ENCODE measurements around the gene RPS24.

Gene RPS24

GRCh38 chr10:78025685-78026364 is 7.8 kb upstream of the RPS24 start:
- 100% methylated on average over 7 of the region's 8 CpGs for WGBS (ENCODE audit: insufficient coverage)
- POLR2A ChIA-PET = no interaction called here
- H3K9me3 ChIP-seq (ENCODE audit: control extremely low read depth in 1 of 5, control insufficient read depth in 4 of 5, insufficient read depth in 2 of 5, low read depth in 1 of 5, low read length in 4 of 5) = no peaks in the 10 kb centered on the region
- H3K27ac ChIP-seq (ENCODE audit: insufficient read depth in 1 of 2, low read depth in 1 of 2, low read length in 2 of 2, poor library complexity in 1 of 2, severe bottlenecking in 2 of 2) = no peak overlapping the region
- DNase-seq = no peak
- H3K4me3 ChIP-seq (ENCODE audit: control insufficient read depth in 1 of 7, extremely low read depth in 1 of 7, insufficient read depth in 4 of 7, low read depth in 2 of 7, low read length in 6 of 7) = no peak overlapping the region
- CTCF ChIA-PET = no interaction called here
- peaks cover 18 to 54% (median 40%) of the 10 kb centered on the region in 4 experiments for H3K36me3 ChIP-seq (ENCODE audit: control insufficient read depth in 4 of 4, insufficient read depth in 4 of 4, low read length in 3 of 4)
- H3K27me3 ChIP-seq (replicated peaks in 2 of 5; ENCODE audit: control insufficient read depth in 4 of 5, insufficient read depth in 5 of 5, low read length in 4 of 5) = no peaks in the 10 kb centered on the region
- H3K4me1 ChIP-seq (ENCODE audit: control extremely low read depth in 1 of 4, control insufficient read depth in 4 of 4, insufficient read depth in 4 of 4, low read length in 3 of 4) = peaks cover 2 to 20% (median 7%) of the 10 kb centered on the region in 4 experiments

DNA sequence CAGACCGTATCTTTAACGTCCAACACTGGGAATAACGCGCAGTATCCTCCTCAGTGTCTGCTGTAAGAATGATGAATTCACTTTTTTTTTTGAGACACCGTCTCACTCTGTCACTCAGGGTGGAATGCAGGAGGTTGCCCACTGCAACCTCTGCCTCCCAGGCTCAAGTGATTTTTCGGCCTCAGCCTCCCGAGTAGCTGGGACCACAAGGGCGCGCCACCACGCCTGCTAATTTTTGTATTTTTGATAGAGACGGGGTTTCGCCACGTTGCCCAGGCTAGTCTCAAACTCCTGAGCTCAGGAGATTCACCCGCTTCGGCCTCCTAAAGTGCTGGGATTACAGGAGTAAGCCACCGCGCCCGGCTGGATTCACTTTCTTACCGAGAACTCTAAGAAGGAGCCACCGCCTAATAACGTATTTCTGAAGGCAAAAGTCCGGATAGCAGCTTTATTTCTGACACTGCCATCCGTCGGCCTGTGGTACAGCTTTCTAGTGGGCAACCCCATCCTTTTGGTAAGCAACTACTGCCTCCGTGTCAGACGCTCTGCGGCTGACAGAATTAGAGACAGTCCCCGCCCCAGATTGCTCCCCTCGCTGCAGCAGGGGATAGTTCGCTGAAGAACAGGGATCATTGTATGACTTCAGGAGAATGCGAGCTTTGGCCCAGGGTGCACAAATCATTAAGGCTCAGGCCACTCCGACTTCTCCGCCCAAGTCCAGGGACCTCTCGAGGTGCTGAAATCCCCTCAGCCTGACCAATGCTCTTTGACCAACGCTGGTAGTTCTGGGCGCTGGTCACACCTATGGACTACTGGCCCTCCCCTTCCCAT is 5.0 kb upstream of the RPS24 start:
- CTCF ChIA-PET = interaction anchor here (0.6 to 2.0 kb wide), 2 partner anchors 12 kb away, joined by 3 to 7 read pairs; no protein-coding TSS in a partner anchor
- 51% methylated on average over 34 of the region's 36 CpGs for WGBS (ENCODE audit: insufficient coverage)

DNA sequence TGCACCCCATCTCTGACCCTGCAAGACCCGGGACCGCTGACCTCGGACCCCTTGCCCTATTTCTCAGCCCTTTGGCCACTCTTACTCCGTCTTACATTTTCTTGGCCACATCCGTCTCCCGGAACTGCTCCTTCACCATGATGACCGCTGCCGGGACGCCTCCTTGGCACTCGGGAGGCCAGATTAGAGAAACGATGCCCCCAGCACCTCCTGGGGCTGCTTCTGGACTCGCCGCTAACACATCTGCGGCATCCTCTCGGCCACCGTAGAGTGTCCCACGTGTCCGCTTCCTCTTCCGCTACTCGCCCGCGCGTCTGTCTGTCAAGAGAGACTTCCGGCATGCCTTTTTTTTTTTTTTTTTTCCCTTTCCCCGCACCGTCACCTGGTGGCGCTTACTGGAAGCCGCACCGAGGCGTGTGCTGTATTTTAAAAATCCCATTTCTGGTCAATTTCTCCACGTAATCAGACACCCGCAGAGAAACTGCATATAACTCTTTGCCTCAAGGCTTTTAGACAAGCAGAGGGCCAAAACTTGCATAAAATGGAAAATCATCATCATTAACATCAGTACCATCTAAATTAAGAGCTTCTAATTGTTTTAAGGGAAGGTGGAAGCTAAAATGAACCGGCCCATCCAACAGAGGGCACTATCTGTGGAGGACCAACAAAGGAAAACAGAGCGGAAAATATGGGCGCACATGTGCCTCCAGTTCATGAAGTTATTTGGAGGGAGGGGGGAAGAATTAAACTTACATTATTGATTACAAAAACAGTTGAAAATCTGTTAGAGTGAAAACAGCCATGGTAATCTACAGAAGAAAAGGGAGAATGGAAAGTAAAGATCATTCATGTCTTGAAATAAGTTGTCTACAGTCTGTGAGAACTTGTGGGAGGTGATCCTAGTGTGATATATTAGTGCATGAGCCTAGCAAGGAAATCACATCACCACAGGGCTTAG is 4.1 kb upstream of the RPS24 start, which contains the start of gene POLR3A:
Gene POLR3A (minus strand): TSS at position 247 of the 958 bp plus-strand sequence. CDS start 108 bp downstream, at position 139.
- Histone ChIP-seq H3K4me3 (ENCODE audit: control insufficient read depth in 1 of 7, extremely low read depth in 1 of 7, insufficient read depth in 4 of 7, low read depth in 2 of 7, low read length in 6 of 7) (peak within 1 kb of the TSS; percentile 81 to 99 (median 89)), H3K36me3 (ENCODE audit: control insufficient read depth in 4 of 4, insufficient read depth in 4 of 4, low read length in 3 of 4) (peaks cover 5 to 25% (median 14%) of the 10 kb centered on the region in 4 experiments), H3K4me1 (ENCODE audit: control extremely low read depth in 1 of 4, control insufficient read depth in 4 of 4, insufficient read depth in 4 of 4, low read length in 3 of 4) (peaks cover 6 to 26% (median 9%) of the 10 kb centered on the region in 4 experiments), H3K27ac (ENCODE audit: insufficient read depth in 1 of 2, low read depth in 1 of 2, low read length in 2 of 2, poor library complexity in 1 of 2, severe bottlenecking in 2 of 2) (peak within 1 kb of the TSS; percentile 58 to 86), H3K9me3 (ENCODE audit: control extremely low read depth in 1 of 5, control insufficient read depth in 4 of 5, insufficient read depth in 2 of 5, low read depth in 1 of 5, low read length in 4 of 5) (no peaks in the 10 kb centered on the region), H3K27me3 (replicated peaks in 2 of 5; ENCODE audit: control insufficient read depth in 4 of 5, insufficient read depth in 5 of 5, low read length in 4 of 5) (no peaks in the 10 kb centered on the region)
- CTCF ChIA-PET = interaction anchor here (0.6 to 2.0 kb wide), 2 partner anchors 11 to 183 kb away, joined by 3 to 7 read pairs; no protein-coding TSS in a partner anchor
- 0% methylated on average over 32 of the region's 35 CpGs for WGBS (ENCODE audit: insufficient coverage)
- DNase-seq = peak; percentile 97 to 98 (median 98)
- POLR2A ChIA-PET = no interaction called here

More for the DNA sequence above, 5.0 kb upstream of the RPS24 start:
- H3K9me3 ChIP-seq (ENCODE audit: control extremely low read depth in 1 of 5, control insufficient read depth in 4 of 5, insufficient read depth in 2 of 5, low read depth in 1 of 5, low read length in 4 of 5) = no peaks in the 10 kb centered on the region
- peak overlapping the region; percentile 81 to 99 (median 89) for H3K4me3 ChIP-seq (ENCODE audit: control insufficient read depth in 1 of 7, extremely low read depth in 1 of 7, insufficient read depth in 4 of 7, low read depth in 2 of 7, low read length in 6 of 7)
- POLR2A ChIA-PET = no interaction called here
- H3K27ac ChIP-seq (ENCODE audit: insufficient read depth in 1 of 2, low read depth in 1 of 2, low read length in 2 of 2, poor library complexity in 1 of 2, severe bottlenecking in 2 of 2) = peak overlapping the region; percentile 58 to 86
- H3K4me1 ChIP-seq (ENCODE audit: control extremely low read depth in 1 of 4, control insufficient read depth in 4 of 4, insufficient read depth in 4 of 4, low read length in 3 of 4) = peaks cover 2 to 20% (median 8%) of the 10 kb centered on the region in 4 experiments
- peak in 2 of 3 donors; percentile 48 to 59 for DNase-seq
- peaks cover 5 to 33% (median 22%) of the 10 kb centered on the region in 4 experiments for H3K36me3 ChIP-seq (ENCODE audit: control insufficient read depth in 4 of 4, insufficient read depth in 4 of 4, low read length in 3 of 4)
- H3K27me3 ChIP-seq (replicated peaks in 2 of 5; ENCODE audit: control insufficient read depth in 4 of 5, insufficient read depth in 5 of 5, low read length in 4 of 5) = no peaks in the 10 kb centered on the region

- DNase-seq = no peak
- peak overlapping the region; percentile 54 to 55 for H3K27ac ChIP-seq (ENCODE audit: insufficient read depth in 1 of 2, low read depth in 1 of 2, low read length in 2 of 2, poor library complexity in 1 of 2, severe bottlenecking in 2 of 2)
- WGBS (ENCODE audit: insufficient coverage) = 8% methylated on average over 2 of the region's 4 CpGs
- peaks cover 16 to 37% (median 30%) of the 10 kb centered on the region in 4 experiments for H3K36me3 ChIP-seq (ENCODE audit: control insufficient read depth in 4 of 4, insufficient read depth in 4 of 4, low read length in 3 of 4)
- POLR2A ChIA-PET = no interaction called here
- peak overlapping the region in 6 of 7 experiments; percentile 72 to 100 (median 94) for H3K4me3 ChIP-seq (ENCODE audit: control insufficient read depth in 1 of 7, extremely low read depth in 1 of 7, insufficient read depth in 4 of 7, low read depth in 2 of 7, low read length in 6 of 7)
- no peaks in the 10 kb centered on the region for H3K9me3 ChIP-seq (ENCODE audit: control extremely low read depth in 1 of 5, control insufficient read depth in 4 of 5, insufficient read depth in 2 of 5, low read depth in 1 of 5, low read length in 4 of 5)
- peaks cover 13 to 52% (median 29%) of the 10 kb centered on the region in 4 experiments for H3K4me1 ChIP-seq (ENCODE audit: control extremely low read depth in 1 of 4, control insufficient read depth in 4 of 4, insufficient read depth in 4 of 4, low read length in 3 of 4)
- H3K27me3 ChIP-seq (replicated peaks in 2 of 5; ENCODE audit: control insufficient read depth in 4 of 5, insufficient read depth in 5 of 5, low read length in 4 of 5) = no peaks in the 10 kb centered on the region
- CTCF ChIA-PET = no interaction called here
Observed at GRCh38 chr10:78033387-78033636, 351 bp upstream of the RPS24 start.

- ChIA-PET POLR2A (no interaction called here), CTCF (interaction anchor here (1.9 to 2.7 kb wide), 2 partner anchors 10 to 12 kb away, joined by 4 to 23 read pairs; no protein-coding TSS in a partner anchor)
- Histone ChIP-seq H3K27me3 (replicated peaks in 2 of 5; ENCODE audit: control insufficient read depth in 4 of 5, insufficient read depth in 5 of 5, low read length in 4 of 5) (no peaks in the 10 kb centered on the region), H3K27ac (ENCODE audit: insufficient read depth in 1 of 2, low read depth in 1 of 2, low read length in 2 of 2, poor library complexity in 1 of 2, severe bottlenecking in 2 of 2) (peak overlapping the region; percentile 46 to 84), H3K4me3 (ENCODE audit: control insufficient read depth in 1 of 7, extremely low read depth in 1 of 7, insufficient read depth in 4 of 7, low read depth in 2 of 7, low read length in 6 of 7) (peak overlapping the region in 6 of 7 experiments; percentile 72 to 100 (median 94)), H3K9me3 (ENCODE audit: control extremely low read depth in 1 of 5, control insufficient read depth in 4 of 5, insufficient read depth in 2 of 5, low read depth in 1 of 5, low read length in 4 of 5) (no peaks in the 10 kb centered on the region), H3K4me1 (ENCODE audit: control extremely low read depth in 1 of 4, control insufficient read depth in 4 of 4, insufficient read depth in 4 of 4, low read length in 3 of 4) (peaks cover 11 to 37% (median 26%) of the 10 kb centered on the region in 4 experiments), H3K36me3 (ENCODE audit: control insufficient read depth in 4 of 4, insufficient read depth in 4 of 4, low read length in 3 of 4) (peaks cover 24 to 54% (median 46%) of the 10 kb centered on the region in 4 experiments)
- WGBS (ENCODE audit: insufficient coverage) = 90% methylated on average over 1 of the region's 5 CpGs
- DNase-seq = no peak
Observed at GRCh38 chr10:78035025-78035424, 1.4 kb downstream of the RPS24 start.

DNA sequence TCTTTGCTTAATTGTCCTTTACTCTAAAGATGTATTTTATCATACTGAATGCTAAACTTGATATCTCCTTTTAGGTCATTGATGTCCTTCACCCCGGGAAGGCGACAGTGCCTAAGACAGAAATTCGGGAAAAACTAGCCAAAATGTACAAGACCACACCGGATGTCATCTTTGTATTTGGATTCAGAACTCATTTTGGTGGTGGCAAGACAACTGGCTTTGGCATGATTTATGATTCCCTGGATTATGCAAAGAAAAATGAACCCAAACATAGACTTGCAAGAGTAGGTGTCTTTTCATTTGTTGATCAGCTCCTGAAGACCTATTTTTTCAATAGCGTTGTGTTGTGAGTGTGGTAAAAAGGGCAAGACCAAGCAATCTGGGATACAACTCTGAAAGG is 1.8 kb downstream of the RPS24 start:
- no peak for DNase-seq
- Histone ChIP-seq H3K27me3 (replicated peaks in 2 of 5; ENCODE audit: control insufficient read depth in 4 of 5, insufficient read depth in 5 of 5, low read length in 4 of 5) (no peaks in the 10 kb centered on the region), H3K4me3 (ENCODE audit: control insufficient read depth in 1 of 7, extremely low read depth in 1 of 7, insufficient read depth in 4 of 7, low read depth in 2 of 7, low read length in 6 of 7) (peak overlapping the region in 5 of 7 experiments; percentile 72 to 100 (median 95)), H3K4me1 (ENCODE audit: control extremely low read depth in 1 of 4, control insufficient read depth in 4 of 4, insufficient read depth in 4 of 4, low read length in 3 of 4) (peaks cover 11 to 35% (median 24%) of the 10 kb centered on the region in 4 experiments), H3K27ac (ENCODE audit: insufficient read depth in 1 of 2, low read depth in 1 of 2, low read length in 2 of 2, poor library complexity in 1 of 2, severe bottlenecking in 2 of 2) (peak overlapping the region in 1 of 2 experiments; percentile 84), H3K36me3 (ENCODE audit: control insufficient read depth in 4 of 4, insufficient read depth in 4 of 4, low read length in 3 of 4) (peaks cover 25 to 58% (median 49%) of the 10 kb centered on the region in 4 experiments), H3K9me3 (ENCODE audit: control extremely low read depth in 1 of 5, control insufficient read depth in 4 of 5, insufficient read depth in 2 of 5, low read depth in 1 of 5, low read length in 4 of 5) (no peaks in the 10 kb centered on the region)
- ChIA-PET CTCF (interaction anchor here (1.9 to 2.7 kb wide), 2 partner anchors 9 to 12 kb away, joined by 4 to 23 read pairs; no protein-coding TSS in a partner anchor), POLR2A (interaction anchor here (0.7 kb wide), 1 partner anchor 1206 kb away, joined by 3 read pairs; no protein-coding TSS in a partner anchor)
- WGBS (ENCODE audit: insufficient coverage) = 100% methylated on average over 2 of the region's 5 CpGs
